ENCODE results near the gene GPBAR1. TPM values are rescaled to one million over a fixed set of nuclear protein-coding genes. Genes with fewer than 3 reads are reported as not detected.

GPBAR1 gene
- total RNA-seq, 1 donor = not detected

- no peak for DNase-seq (ENCODE audit: low read depth)
- peak; percentile 2 for TF ChIP-seq CTCF (IDR thresholded peaks at IDR 0.05; ENCODE audit: insufficient read depth, low read depth, low read length)
- no peak overlapping the region for H3K4me3 ChIP-seq (ENCODE audit: low read depth, low read length)
Observed at GRCh38 chr2:218296847-218297246, 36.0 kb downstream of the GPBAR1 start.

- DNase-seq (ENCODE audit: low read depth) = no peak
- no peak overlapping the region for H3K4me3 ChIP-seq (ENCODE audit: low read depth, low read length)
- TF ChIP-seq CTCF (IDR thresholded peaks at IDR 0.05; ENCODE audit: insufficient read depth, low read depth, low read length) = no peak
Observed at GRCh38 chr2:218298314-218298875, 37.6 kb downstream of the GPBAR1 start.

GRCh38 chr2:218300141-218300540 is 39.3 kb downstream of the GPBAR1 start:
- no peak overlapping the region for H3K4me3 ChIP-seq (ENCODE audit: low read depth, low read length)
- DNase-seq (ENCODE audit: low read depth) = no peak
- no peak for TF ChIP-seq CTCF (IDR thresholded peaks at IDR 0.05; ENCODE audit: insufficient read depth, low read depth, low read length)

GRCh38 chr2:218301176-218301819 is 40.5 kb downstream of the GPBAR1 start:
- peak; percentile 95 for TF ChIP-seq CTCF (IDR thresholded peaks at IDR 0.05; ENCODE audit: insufficient read depth, low read depth, low read length)
- DNase-seq (ENCODE audit: low read depth) = peak; percentile 84
- no peak overlapping the region for H3K4me3 ChIP-seq (ENCODE audit: low read depth, low read length)

- no peak for DNase-seq (ENCODE audit: low read depth)
- H3K4me3 ChIP-seq (ENCODE audit: low read depth, low read length) = no peak overlapping the region
- TF ChIP-seq CTCF (IDR thresholded peaks at IDR 0.05; ENCODE audit: insufficient read depth, low read depth, low read length) = no peak
Observed at GRCh38 chr2:218305383-218305782, 44.6 kb downstream of the GPBAR1 start.

- DNase-seq (ENCODE audit: low read depth) = no peak
- no peak overlapping the region for H3K4me3 ChIP-seq (ENCODE audit: low read depth, low read length)
- TF ChIP-seq CTCF (IDR thresholded peaks at IDR 0.05; ENCODE audit: insufficient read depth, low read depth, low read length) = no peak
Observed at GRCh38 chr2:218306184-218306920, 45.5 kb downstream of the GPBAR1 start.

All from fibroblast of villous mesenchyme (primary cell).